ENCODE results near the gene TBC1D10A.

The TBC1D10A gene

DNA sequence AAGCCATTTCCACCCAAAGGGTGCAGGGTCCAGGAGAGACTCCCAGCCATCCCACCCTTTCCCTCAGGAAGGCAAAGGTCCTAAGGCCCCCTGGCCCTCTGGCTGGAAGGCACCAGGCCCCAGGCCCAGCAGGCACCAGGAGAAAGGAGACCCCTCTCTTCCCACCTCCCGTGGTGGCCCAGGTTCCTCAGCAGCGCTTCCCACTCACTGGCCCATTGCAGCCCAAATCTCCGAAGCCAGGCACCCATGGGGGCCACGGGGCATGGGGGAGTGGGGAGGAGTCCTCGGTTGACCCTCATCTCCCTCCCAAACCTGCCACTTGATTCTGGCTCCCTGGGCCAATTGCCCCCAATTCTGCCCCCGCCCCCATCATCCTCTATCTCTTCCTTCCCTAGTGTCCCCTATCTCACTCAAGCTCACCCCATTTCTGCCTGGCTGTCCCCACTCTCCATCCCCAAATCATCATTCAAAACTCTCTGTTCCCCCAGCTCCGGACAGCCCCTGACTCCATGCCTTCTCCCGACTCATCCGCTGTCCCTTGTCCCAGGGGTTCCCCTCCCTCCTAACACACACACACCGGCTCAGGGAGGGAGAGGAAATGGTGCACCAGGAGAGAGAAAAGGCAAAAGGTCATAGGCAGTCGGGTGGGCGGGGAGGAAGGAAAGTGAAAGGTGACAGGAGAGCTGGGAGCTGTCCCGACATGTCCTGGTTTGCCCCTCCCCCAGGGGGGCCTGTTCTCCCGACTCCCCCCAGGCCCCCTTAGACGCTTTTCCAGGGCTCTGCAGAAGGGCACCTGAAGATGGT lies 81.4 kb downstream of the TBC1D10A start:
- CTCF ChIA-PET: interaction anchor here (0.6 to 1.3 kb wide), 5 partner anchors 9 to 138 kb away, joined by 3 to 7 read pairs (median 4); no protein-coding TSS in a partner anchor
- TF ChIP-seq ZNF211 (tag by site-specific recombination; IDR thresholded peaks at IDR 0.05; ENCODE audit: low read depth) (no peak), ZNF518A (tag by site-specific recombination; conservative IDR thresholded peaks at IDR 0.05; ENCODE audit: low read depth) (0 out of 2 replicates have a peak, but pooled peaks have one; percentile 9), MEIS1 (CRISPR knock-in tag; IDR thresholded peaks at IDR 0.05; ENCODE audit: borderline replicate concordance) (no peak), ZNF560 (tag by site-specific recombination; IDR thresholded peaks at IDR 0.05; ENCODE audit: borderline replicate concordance) (no peak), IKZF3 (tag by site-specific recombination; IDR thresholded peaks at IDR 0.05) (peak; percentile 65), ZXDB (tag by site-specific recombination; IDR thresholded peaks at IDR 0.05) (no peak), ZBTB48 (tag by site-specific recombination; IDR thresholded peaks at IDR 0.05) (peak; percentile 64), ZNF501 (tag by site-specific recombination; IDR thresholded peaks at IDR 0.05) (no peak), ZNF10 (tag by site-specific recombination; IDR thresholded peaks at IDR 0.05) (no peak), ZSCAN18 (tag by site-specific recombination; IDR thresholded peaks at IDR 0.05) (no peak), SP2 (tag by site-specific recombination; IDR thresholded peaks at IDR 0.05) (peak; percentile 57), KLF10 (tag by site-specific recombination; IDR thresholded peaks at IDR 0.05) (0 out of 2 replicates have a peak, but pooled peaks have one; percentile 17), ZNF175 (tag by site-specific recombination; IDR thresholded peaks at IDR 0.05) (no peak)
- TF ChIP-seq, protein P1, sequence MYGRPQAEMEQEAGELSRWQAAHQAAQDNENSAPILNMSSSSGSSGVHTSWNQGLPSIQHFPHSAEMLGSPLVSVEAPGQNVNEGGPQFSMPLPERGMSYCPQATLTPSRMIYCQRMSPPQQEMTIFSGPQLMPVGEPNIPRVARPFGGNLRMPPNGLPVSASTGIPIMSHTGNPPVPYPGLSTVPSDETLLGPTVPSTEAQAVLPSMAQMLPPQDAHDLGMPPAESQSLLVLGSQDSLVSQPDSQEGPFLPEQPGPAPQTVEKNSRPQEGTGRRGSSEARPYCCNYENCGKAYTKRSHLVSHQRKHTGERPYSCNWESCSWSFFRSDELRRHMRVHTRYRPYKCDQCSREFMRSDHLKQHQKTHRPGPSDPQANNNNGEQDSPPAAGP (tag by site-specific recombination; IDR thresholded peaks at IDR 0.05): 0 out of 2 replicates have a peak, but pooled peaks have one; percentile 27
- TF ChIP-seq, protein P2, sequence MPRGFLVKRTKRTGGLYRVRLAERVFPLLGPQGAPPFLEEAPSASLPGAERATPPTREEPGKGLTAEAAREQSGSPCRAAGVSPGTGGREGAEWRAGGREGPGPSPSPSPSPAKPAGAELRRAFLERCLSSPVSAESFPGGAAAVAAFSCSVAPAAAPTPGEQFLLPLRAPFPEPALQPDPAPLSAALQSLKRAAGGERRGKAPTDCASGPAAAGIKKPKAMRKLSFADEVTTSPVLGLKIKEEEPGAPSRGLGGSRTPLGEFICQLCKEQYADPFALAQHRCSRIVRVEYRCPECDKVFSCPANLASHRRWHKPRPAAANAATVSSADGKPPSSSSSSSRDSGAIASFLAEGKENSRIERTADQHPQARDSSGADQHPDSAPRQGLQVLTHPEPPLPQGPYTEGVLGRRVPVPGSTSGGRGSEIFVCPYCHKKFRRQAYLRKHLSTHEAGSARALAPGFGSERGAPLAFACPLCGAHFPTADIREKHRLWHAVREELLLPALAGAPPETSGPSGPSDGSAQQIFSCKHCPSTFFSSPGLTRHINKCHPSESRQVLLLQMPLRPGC (tag by site-specific recombination; IDR thresholded peaks at IDR 0.05): 0 out of 2 replicates have a peak, but pooled peaks have one; percentile 11
- POLR2A ChIA-PET: interaction anchor here (1.8 kb wide), 1 partner anchor 10 kb away, joined by 7 read pairs; no protein-coding TSS in a partner anchor
- Histone ChIP-seq H3K4me3 (ENCODE audit: low read depth, low read length) (peak overlapping the region; percentile 56), H3K27ac (ENCODE audit: extremely low read depth, low read depth, low read length) (peak overlapping the region; percentile 78; the same call in 1 of the 2 replicates), H3K9me3 (ENCODE audit: control insufficient read depth, insufficient read depth, low read depth, low read length) (no peaks in the 10 kb centered on the region), H3K36me3 (ENCODE audit: control insufficient read depth in 2 of 2, insufficient read depth in 1 of 2, low read length in 2 of 2) (peaks cover 0 to 29% of the 10 kb centered on the region in 2 experiments; a peak in 1 of 3 replicates), H3K4me1 (ENCODE audit: control insufficient read depth, insufficient read depth, low read length) (peaks cover 3% of the 10 kb centered on the region; the same call in 1 of the 2 replicates)
